NCI-H2171 treated with DMSO at 0.1 percent for 48 hours (cell line): Measurements from ENCODE around the gene PHETA1.

Experiments
- DNase-seq: peaks from one replicate; lab custom pipeline; 2025; lab: John Stamatoyannopoulos, UW

Gene PHETA1

DNA sequence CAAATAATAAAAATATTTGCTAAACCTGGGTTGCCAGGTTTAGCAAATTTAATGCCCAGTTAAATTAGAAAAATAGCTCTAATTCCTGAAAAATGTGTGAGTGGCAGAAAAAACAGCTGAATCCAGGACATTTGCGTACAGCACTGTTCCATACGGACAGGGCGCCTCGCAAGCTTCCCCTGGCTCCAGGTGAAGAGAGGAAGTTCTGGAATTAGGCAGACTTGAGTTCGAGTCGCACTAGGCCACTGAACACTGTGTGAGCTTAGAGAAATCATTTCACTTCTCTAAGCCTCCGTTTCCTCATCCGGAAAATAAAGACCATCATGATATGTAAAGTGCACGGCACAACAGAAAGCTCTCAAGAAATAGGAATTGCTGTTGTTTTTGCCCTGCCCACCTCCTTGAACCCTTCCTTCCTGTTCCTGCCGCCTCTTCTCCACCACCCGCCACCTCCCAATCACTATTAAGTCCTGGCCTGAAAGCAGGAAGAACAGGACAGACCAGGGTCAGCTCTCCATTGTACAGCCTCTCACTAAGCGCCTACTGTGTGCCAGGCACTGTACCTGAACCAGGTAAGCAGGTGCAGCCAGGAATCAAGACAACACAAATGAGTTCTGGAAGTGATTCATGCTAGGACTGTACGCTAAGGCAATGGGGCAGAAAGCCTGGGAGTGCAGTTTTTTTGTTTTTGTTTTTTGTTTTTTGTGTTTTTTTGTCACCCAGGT, 763 bp upstream of the PHETA1 start:
- DNase-seq: no peak

DNA sequence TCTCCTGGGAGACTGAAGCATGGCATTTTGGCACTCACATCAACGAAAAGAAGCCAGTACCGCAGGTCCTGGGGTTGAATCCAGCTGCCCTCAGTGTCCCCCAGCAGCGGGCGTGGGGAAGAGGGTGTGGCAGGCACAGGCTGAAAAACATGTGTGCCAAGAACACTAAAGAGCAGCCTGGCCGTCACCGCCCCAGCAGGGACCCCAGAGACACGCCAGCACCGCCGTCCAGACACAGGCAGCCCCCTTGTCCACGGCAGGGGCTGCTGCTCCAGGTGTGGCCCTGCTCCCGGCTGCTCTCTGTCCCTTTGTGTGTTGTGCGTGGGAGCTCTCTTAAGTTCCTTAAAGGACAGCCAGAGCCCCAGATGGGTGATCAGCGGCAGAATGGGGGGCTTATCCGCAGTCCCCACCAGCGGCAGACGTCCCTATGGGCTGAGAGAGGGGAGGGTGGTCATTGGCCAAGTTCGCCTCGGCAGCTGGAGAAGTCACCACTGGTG, 556 bp downstream of the PHETA1 start:
- DNase-seq: no peak

DNA sequence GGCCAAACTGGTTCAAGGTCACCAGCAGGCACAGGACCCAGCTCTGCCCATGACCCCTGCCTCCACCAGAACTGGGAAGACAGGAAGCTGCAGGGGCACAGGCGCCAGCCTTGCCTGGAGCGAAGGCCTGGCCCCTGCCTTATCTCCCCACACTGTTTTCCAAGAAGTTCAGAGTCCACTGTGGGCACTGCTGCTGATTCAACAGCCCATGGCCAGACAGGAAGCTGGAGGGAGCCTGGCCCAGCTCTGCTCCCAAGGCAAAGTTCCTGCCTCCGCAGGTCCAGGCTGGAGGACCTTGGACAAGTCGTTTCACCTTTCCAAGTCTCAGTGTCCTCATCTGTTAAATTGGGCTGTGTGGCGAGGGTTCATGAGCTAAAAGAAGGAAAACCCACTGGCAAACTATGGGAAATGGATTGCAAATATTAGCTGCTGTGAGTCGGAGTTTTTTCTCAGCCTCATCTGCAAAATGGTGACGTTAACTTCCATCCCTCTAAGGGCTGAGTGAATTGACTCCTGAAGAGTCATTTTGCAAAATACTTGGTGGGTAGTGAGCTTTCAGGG, 1.2 kb downstream of the PHETA1 start:
- no peak for DNase-seq

DNA sequence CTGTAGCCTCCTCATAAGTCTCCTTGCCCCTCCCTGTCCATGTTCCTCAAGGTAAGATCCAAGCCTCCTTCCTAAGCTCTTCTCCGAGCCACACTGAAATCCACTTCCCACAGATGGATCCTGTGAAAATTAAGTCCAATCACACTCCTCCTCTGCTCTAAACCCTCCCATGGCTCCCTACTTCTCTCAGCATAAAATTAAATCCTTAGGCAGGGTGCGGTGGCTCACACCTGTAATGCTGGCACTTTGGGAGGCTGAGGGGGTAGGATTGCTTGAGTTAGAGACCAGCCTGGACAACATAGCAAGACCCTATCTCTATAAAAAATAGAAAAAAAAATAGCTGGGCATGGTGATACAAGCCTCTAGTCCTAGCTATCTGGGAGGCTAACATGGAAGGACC, 2.3 kb downstream of the PHETA1 start:
- no peak for DNase-seq

DNA sequence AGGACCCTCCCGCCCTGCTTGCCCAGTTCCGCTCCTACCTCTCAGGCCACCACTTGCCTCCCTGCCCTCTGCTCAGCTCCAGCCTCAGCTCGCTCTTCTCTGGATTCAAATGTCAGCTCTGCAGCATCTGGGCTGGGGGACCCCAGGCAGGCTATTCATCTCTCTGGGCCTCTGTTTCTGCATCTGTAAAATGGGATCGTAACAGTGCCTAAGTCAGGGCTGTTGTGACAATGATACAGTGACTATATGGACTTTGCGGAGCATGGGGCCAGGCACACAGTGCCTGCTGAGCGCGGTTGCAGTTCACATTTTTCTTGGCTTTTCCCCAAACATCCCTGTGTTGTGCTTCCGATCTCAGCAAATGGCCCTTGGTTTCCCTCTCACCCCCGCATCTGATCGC, 2.8 kb downstream of the PHETA1 start:
- DNase-seq: no peak

DNA sequence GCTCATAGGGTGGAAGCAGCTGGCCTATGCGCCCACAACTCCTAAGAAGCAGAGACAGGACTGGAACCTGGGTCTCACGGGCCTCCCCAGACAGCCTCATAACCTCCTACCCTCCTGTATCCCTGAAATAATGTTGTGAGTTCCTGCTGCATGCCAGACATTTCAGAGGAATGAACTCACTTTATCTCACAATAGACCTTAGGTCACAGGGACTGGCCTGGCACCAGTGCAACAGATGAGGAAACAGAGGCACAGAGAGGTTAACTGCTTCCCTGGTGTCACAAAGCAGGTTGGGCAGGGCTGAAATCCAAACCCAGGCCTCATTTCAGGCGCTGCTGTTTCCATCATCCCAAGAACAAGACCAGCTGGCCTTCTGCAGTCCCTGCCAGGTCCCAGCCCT, 5.3 kb downstream of the PHETA1 start:
- DNase-seq: no peak

DNA sequence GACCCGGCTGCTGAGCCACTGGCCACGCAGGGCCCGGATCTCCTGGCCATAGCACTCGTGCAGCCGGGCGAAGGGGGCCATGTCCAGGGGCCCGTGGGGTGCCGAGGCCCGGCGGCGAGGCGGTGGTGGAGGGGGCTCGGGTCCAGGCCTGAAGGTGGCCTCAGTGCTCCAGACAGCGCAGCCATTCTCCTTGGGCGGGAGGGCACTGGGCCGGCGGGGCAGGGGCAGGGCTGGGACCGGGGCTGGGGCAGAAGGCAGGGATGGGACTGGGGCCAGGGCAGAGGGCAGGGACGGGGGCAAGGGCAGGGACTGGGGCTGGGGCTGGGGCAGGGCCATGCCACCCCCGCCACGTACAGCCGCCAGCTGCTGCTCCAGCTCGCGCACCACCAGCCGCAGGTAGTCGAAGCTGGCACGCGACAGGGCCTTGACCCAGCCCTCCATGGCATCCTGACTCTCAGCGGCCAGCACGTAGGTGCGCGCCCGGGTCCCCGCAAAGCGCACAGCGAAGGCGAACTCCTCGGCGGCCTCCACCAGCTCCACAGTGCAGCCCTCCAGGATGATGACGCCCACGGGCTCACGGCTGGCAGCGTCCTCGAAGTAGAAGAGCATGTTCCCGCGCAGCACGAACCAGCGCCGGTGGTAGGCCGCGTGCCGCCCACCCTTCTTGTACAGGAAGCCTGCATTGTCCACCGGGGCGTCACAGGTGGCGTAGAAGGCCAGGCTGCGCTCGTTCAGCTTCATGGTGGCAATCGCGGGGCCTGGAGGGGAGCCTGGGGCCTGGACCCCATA, 6.0 kb downstream of the PHETA1 start:
- DNase-seq: no peak

DNA sequence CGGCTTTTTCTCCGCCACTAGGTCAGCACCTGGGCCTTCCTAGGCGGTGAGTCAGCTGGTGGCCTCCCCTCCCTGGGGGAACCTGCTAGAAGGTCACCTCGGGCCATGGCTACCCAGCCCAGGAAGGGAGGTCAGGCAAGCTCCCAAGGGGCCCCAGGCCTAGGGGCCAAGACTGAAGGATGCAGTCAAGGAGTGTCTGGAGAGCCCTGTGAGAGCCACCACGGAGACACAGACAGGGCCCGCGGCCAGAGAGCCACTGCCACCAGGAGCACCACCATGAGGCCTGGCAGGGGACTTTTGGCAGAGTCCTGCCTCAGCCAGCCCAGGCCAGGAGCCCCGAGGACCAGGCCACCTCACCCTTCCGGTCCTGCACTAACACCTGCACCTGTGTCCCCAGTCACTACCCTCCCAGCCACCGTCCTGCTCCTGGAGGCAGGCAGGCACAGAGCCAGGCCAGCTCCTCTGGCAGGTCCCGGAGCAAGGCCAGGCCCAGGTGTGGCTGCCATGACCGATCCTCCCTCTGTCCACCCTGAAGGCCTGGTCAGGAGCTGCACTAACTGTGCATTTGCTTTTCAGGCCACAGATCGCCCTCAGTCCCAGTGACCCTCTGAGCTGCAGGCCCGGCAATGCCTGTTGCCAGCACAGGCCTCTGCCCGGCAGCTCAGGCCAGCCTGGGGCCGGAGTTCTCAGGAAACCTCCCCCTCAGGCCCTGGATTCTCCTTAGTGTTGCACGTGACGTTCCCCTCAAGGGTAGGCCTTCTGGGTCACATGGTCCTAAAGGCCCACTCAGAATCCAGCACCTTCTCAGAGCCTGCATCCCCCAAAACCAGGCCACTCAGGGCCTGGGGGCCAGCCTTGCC, 6.9 kb downstream of the PHETA1 start:
- DNase-seq: no peak

DNA sequence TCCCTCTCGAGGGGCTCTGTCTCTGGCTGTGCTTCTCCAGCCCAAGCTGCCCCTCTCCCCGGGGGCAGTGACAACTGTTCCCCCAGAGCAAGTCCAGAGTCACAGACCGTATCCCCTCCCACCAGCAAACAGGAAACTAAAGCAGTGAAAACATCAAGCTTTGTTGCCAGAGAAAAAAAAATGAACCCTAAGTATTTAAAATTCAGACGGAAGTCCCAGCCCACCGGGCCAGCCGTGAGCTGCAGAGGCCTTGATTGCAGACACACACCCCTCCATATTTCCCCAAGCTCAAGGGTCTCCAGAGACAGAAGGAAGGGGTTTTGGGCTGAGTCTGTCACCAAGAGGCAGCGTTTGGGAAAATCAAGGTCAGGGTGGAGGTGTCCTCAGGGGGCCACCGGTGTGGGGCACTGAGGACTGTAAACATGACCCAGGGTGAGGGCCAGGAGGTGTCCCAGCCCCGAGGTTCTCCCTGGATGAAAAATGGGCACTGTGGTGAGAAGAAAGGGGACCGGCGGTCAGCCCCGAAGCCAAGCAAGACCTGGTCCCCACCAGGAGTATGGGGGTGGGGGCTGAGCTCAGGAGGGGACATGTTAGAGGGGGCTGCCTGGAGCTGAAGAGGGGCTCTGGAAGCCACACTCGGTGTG, 7.7 kb downstream of the PHETA1 start:
- DNase-seq: no peak

DNA sequence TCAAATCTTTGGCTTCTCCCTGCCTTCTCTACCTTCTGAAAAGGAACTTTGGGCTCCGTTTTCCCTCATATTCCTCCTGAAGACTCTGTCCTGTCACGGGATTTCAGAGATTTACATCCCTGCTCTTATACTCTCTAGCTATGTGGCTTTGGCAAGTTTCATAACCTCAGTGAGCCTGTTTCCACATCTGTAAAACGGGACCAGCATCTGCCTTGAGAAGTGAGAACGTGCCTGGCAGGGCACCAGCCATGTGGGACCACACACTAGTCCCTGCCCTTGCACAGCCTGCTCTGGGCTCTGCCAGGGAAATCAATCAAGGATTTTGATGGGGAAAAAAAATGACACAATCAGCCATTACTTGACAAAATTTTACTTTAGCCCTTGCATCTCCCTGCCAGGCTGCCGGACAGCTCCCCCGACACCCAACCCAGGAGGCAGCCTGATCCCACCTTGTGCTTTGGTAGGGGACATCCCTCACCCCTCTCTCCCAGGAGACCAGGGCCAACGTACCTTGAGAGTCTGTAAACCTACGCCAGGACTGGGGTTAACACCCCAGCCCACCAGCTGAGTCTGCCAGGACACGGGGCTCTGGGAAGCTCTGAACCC, 8.5 kb downstream of the PHETA1 start:
- no peak for DNase-seq

DNA sequence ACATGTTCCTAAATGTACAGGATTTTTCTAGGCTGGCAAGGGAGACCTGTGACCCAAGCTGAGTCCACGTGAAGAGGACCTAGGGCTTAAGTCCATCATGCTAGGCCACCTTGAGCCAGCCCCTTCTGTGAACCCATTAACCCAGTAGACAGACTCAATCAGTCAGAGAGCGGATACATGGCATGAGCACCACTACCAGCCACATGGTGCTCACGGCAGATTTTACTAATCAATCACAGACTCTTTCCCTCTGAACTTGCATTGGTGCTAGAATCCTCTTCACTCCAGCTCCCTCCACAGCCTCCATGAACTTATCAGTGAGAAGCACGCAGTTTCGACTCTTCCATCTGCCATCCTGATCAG, 9.0 kb downstream of the PHETA1 start:
- no peak for DNase-seq

DNA sequence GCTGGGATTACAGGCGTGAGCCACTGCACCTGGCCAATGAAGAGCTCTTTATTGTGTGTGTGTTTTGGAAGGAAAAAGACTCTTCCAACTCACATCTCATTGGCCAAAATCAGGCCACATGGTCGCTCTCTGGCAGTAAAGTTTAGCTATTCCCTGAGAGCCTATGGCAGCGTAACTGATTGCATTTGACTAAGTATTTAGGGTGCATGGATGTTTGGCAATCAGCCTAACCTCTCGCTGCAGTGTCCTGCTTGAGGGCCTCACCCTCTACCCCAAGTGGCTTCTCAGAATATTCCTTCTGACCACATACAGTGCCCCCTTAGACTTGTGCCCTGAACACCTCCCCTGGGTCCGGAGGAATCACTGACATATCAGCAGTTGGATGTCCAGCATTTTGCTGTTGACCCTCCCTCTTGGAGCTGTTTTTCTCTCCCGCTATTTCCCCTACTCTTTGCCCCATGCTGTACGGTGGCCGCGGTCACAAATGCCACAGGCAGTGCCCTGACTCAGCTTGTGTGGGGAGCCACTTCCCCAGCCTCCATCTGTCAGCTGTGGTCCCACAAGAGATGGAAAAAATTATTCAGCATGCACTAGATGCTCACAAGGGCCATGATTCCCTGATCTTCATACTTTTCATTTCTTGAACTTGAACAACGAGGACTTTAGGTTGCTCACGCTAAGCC, 9.5 kb downstream of the PHETA1 start:
- no peak for DNase-seq

DNA sequence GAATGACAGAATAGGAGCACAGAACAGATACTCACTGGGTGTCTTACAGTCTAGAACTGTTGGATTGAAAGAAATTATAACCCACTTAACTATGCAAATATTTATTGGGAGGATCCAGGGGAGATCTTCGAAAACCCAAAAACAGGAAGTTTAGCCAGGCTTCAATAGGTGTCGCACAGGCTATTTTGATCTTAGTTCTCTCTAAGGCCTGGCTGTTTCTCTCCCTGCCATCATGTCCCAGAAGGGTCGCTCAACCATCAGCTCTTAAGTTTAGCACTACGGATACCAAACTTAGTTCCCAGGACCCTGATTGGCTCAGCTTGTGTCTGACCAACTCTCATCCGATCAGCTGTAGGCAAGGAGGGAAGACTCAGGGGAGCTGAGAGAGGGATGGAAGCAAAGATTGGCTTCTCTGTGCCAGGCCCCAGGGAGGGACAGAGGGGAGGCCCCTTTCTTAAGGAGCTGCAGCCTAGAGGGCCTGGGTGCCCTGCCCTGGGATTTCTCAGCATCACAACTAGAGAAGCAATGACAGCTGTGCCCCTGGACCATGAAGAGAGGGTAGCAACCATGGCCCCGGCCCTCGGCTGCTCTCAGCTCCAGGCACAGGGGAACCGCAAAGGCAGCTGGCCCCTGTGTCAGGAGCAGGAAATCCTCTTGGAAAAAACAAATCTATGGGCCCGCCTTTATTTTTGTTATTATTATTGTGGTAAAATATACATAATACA, 13.5 kb downstream of the PHETA1 start:
- DNase-seq: no peak

DNA sequence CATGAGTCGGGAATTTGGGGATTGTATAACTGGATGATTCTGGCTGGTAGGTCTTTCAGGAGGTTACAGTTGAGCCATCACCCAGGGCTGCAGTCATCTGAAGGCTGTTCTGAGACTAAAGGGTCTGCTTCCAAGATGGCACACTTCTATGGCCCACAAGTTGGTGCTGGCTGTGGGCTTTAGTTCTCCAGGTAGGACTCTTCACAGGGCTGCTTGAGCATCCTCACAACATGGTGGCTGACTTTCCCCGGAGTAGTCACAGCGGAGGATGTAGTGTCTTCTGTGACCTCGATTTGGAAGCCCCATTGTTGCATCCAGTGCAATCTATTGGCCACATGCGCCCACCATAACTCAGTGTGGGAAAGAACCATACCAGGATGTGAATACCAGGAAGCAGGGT, 14.4 kb downstream of the PHETA1 start:
- no peak for DNase-seq

DNA sequence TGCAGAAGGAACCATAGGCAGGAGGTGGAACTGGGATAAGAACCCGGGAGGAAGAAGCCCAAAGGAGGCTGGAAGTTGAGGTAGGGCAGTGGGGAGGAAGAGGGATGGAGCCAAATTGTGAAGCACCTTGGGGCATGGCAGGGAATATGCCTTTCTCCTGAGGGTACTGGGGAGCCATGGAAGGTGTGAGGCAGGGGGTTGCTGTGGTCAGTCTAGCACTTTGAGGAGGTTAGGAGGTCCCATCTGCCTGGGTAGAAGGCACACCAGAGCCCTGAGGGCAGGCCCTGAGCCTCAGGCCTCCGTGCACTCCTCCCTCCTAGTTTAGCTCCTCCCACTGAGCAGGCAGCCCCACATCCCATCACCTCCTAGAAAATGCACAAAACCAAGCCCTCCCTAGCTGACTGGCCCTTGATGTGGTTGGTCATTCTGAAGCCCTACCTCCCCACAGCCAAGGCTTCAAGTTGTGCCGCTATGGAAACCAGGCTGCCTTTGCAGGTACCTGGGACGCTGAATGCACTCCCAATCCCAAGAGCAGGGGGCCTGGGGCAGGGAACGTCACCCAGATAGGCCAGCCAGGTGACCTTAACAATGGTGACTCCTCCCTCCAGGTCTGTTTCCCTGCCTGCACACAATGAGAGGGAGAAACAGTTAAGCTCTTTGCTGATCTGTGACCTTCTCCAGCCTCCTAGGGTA, 15.1 kb downstream of the PHETA1 start:
- DNase-seq: no peak

DNA sequence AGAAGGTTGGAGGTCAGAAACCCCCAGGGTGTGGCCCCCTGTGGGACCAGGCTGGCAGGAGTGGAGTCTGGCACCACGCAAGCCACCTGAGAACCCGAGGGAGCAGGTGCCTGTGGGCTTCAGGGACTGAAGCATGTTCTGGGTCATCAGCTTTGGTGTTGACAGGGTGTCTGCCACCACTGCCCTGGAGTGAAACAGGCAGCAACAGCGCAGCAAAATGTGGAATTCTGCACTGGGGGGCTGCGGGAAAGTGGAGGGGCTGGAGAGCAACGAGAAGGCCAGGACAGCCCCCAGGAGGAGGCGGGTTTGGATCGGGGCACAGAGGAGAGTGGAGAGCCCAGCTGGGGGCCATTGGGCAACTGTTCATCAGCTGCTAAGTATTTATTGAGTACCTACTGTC, 15.9 kb downstream of the PHETA1 start:
- DNase-seq: no peak

DNA sequence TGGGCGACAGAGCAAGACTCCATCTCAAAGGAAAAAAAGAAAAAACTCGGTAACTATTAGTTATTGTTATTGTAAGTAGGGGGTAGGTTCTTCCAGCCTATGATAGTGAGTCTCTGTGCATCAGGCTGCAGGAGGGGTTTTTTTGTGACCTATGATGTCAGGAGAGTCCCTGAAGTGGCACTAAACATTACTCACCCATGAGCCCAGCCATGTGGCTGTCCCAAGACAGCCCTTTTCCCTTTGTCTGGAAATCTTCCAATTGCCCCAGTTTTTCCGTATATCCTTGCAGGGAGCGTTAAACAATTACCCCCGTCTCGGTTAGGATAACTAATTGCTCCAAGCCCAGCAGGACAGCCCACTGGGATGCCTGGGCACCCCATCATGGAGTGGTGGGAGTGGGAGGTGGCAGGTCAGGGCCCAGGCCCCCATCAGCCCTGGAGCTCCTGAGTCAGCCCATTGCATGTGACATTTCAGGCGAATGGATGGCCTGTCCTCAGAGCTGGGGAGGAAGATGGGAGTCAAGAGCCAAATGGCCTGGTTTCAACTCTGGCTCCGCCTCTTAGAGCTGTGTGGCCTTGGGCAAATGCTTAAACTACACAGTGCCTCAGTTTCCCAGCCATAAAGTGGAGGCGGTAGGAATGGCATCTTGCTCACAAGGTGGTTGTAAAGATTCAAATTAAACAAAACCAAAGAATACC, 16.4 kb downstream of the PHETA1 start:
- no peak for DNase-seq

DNA sequence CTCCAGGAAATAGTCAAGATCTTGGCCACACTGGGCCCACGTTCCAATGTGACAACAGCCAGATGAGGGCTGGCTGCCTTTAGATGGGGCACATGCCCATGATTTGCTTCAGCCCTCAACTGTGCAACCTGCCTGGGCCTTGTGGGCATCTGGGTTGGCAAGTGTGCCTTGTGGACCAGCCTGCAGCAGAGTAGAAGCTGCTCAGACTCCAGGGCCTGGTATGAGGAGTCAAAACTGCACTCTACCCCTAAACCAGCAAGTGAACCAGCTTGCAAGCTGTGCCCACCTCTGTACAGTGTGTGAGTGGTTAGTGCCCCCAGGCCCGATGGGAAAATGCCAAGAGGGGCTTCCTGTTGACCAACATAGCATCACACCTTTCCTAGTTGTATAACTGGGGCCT, 17.9 kb downstream of the PHETA1 start:
- DNase-seq: no peak
